GM19328 (cell line): ENCODE data around the gene U2AF1L4.
"Not testable (repeated sequence)": the region's sequence is repeated elsewhere in the genome, so short reads cannot be mapped to it uniquely, and the experiment has no call there.

ENCODE experiments used
- ATAC-seq: cut with Tn5 transposase; IDR thresholded peaks from one replicate; pipeline ENCODE4 v1.9.1; 2021; ENCODE audit warnings: mild to moderate bottlenecking, moderate library complexity; ENCODE audit not compliant: unreplicated experiment

U2AF1L4 gene

GRCh38 chr19:35781650-35782049 is 36.4 kb upstream of the U2AF1L4 start:
- ATAC-seq, result no peak

- no peak for ATAC-seq
These were observed 35.5 kb upstream of the U2AF1L4 start for GRCh38 chr19:35780717-35781116.

GRCh38 chr19:35780058-35780457 is 34.8 kb upstream of the U2AF1L4 start:
- no peak for ATAC-seq

- ATAC-seq, result no peak
These were observed 33.8 kb upstream of the U2AF1L4 start for GRCh38 chr19:35779033-35779432.

DNA sequence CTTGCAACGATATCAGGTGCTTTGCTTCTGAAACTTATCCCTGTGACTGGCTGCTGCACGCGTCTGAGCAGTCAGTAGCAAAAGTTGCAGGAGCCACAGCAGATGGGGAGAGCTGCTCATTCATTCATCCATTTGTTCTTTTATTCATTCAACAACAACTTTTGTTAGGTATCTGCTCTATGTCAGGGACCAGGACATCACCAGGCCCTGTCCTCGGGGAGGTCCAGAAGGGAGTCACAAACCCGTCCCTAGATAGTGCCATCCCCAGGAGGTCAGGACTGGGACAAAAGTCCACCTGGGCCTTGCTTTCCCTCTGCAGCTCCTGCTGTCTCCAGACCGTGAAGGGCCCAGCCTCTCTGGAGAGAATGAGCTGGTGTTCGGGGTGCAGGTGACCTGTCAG is 32.7 kb upstream of the U2AF1L4 start:
- no peak for ATAC-seq

- ATAC-seq, result no peak
These were observed 32.0 kb upstream of the U2AF1L4 start for GRCh38 chr19:35777086-35777841.

DNA sequence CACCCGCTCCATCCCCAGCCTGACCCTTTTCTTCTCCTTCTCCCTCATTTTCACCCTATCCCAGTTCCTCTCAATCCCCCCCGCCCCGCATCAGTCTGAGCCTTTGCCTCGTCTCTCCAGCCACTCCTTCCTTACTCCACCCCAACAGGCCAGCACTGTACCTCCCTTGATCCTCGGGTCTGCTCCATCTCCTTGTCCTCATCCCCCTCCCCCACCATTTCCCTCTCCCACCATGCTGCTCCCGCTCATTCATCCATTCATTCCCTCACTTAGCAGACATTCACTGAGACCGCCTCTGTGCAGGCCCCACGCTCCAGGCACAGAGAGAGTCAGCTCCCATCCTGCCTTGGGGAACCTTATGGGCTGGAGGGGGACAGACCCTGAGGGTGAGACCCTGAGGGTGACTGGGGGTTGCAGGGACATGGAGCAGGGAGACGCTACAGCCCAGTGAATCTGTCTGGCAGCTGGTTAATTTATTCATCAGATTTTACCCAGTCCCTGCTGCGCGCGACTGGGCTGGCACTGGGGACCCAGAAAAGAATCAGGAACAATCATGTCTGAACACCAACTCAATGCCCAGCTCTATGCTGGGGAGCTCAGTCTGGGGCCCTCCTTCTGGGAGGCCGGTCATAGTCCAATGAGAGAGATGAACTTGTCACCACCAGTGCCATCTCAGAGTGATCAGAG is 31.0 kb upstream of the U2AF1L4 start:
- ATAC-seq, result no peak

DNA sequence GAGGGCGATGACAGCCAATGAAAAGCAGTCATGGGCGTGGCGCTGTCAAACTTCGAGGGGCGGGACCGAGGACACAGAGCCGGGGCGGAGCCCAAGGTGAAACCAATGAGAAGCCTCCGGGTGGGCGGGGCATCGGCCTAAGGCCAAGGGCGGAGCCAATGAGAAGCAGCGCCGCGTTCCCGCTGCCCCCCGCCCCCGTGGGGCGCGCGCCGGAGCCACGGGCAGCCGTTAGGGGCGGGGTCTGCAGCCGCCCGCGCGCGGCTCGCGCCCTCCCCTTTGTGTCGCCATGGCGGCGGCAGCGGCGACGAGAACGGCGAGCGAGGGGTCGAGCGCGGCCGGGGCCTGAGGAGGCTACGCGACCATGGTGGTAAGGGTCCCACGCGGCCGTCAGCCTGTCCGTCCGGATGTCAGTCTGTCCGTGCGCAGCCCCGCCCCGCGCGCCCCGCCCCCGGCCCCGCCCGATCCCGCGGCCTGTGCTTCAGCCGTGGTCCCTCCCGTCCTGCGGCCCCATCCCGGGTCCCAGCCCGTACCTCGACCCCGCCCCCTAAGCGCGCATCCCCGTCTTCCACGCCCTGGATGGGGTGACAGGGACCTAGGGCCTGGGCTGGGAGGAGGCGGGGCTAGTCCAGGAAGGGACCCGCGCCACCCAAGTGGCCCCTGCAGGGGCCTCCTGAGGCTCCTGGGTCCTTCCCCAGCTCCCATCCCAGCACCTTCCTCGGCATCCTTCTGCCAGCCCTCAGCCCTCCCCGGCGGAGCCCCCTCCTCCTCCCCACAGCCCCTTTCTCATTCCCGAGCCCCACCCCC is 30.3 kb upstream of the U2AF1L4 start, which contains the start of gene ARHGAP33:
Gene ARHGAP33, plus strand, starts transcription at position 267 of the 804 bp plus-strand sequence. Its CDS starts 95 bp downstream, at position 362.
- peak; percentile 90 for ATAC-seq

GRCh38 chr19:35775046-35775297 is 29.8 kb upstream of the U2AF1L4 start:
- ATAC-seq, result no peak

DNA sequence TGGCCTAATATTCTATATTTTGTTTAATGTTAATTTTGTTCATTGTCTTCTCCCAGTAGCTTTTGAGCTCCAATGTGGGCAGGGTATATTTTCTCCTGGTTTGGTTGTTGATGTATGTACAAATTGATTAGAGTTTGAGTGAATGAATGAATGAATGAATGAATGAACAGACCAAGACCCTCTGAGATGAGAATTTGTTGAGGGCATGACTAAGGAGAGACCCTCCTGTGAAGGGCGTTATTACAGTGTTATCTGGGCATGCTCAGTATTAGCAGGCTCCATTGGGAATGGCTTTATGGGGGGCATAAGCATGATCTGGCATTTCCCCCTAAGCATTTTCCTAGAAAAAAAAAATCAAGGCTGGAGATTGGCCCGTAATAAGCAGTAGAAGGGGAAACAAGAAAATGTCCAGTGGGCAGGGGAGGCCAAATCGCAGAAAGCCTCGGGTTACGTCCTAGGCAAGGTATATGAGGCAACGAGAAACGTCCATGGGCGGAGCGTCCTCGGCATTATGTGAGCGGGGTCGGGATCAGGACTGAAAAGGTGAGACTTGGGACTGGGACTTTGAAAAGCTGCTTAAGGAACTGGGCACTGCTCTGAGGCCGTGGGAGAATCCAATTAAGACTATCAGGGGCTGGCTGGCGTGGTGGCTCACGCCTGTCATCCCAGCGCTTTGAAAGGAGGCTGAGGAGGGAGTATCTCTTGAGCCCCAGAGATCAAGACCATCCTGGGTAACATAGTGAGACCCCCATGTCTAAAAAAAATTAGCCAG is 29.2 kb upstream of the U2AF1L4 start:
- ATAC-seq, result no peak

GRCh38 chr19:35773020-35773806 is 28.0 kb upstream of the U2AF1L4 start:
- ATAC-seq, result no peak

DNA sequence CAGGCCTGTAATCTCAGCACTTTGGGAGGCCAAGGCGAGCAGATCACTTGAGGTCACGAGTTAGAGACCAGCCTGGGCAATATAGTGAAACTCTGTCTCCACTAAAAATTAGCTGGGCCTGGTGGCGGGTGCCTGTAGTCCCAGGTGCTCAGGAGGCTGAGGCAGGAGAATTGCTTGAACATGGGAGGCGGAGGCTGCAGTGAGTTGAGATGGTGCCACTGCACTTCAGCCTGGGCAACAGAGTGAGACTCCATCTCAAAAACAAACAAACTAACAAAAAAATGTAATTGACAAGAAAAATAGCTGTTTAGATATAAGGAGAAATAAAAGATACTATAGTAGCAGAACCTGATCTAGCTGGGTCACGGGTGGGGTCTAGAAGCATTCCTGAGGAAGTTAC is 27.1 kb upstream of the U2AF1L4 start:
- ATAC-seq, result not testable (repeated sequence)

GRCh38 chr19:35768082-35768421 is 22.8 kb upstream of the U2AF1L4 start:
- ATAC-seq, result no peak

DNA sequence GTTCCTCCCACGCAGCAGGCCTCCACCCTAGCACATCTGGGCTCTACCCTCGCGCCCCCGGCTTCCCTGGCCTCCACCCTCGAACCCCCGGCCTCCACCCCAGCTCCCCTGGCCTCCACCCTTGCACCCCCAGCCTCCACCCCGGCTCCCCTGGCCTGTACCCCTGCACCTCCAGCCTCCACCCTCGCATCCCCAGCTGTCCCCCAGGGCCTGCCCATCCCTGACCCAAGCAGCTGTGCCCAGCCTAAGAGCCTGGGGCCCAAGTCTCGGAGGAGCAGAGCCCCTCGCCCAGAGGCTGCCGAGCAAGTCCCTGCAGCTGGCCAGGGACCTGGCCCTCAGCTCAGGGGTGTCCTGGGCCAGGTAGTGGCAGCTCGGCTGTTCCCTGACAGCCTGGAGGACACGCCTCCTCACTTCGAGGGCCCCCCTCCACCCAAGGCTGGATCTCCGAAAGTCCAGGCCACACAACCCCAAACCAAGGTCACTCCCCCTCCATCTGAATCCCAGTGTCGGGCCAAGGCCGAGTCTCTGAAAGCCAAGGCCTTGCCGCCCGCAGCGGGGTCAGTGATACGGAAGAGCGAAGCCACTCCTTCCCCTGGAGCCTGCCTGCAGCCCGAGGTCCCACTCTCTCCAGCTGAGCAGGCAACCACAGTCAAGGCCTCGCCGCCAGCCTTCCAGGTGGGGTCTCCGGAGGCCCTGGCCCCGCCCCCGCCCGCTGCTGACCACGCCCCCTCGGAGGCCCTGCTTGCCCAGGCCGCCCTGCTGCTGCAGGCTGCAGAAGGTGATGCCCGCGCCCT is 22.3 kb upstream of the U2AF1L4 start:
- no peak for ATAC-seq

DNA sequence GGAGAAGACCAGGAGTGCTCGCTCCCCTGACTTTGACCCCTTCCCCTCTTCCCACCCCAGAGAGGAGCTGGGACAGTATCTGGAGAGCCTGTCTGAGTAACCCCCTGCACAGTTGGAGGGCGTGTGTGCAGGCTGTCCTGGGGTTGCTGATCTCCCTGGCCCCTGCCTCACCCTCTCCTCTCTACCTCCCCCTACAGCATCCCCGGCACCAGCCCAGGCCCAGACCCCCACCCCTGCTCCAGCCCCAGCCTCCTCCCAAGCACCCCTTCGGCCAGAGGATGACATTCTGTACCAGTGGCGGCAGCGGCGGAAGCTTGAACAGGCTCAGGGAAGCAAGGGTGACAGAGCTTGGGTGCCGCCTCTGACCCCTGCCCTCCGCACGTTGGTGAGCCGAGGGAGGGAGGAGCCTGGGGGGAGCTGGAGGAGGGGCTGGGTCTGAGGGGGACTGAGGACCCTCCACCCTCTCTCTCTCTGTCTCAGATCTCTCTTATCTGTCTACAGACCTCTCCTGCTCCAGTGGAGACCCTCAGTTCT is 21.4 kb upstream of the U2AF1L4 start:
- no peak for ATAC-seq

DNA sequence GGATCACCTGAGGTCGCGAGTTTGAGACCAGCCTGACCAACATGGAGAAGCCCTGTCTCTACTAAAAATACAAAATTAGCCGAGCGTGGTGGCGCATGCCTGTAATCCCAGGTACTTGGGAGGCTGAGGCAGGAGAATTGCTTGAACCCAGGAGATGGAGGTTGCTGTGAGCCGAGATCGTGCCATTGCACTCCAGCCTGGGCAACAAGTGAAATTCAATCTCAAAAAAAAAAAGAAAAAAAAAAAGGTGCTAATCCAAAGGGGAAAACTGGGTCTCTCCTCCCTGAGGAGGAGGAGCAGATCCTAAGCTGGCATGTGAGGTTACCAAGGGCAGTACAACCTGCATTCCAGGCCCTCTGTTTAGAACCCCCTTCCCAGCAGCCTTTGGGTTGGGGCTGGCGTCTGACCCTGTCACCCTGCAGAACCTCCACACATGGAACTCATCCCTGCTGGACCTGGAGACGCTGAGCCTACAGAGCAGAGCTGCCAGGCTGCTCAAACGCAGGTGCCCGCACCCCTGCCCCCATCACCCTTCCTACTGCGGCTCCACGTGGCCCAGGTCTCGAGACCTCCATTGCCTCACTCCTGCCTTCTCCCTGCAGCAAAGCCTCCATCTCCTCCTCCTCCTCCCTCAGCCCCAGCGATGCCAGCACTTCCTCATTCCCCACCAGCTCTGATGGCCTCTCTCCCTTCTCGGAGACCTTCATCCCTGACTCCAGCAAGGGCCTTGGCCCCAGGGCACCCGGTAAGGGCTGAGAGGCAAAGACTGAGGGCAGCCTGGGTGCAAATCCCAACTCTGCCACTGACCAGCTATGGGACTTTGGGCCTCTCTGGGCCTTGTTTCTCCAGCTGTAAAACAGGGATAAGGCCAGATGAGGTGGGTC is 19.5 kb upstream of the U2AF1L4 start:
- ATAC-seq, result no peak

DNA sequence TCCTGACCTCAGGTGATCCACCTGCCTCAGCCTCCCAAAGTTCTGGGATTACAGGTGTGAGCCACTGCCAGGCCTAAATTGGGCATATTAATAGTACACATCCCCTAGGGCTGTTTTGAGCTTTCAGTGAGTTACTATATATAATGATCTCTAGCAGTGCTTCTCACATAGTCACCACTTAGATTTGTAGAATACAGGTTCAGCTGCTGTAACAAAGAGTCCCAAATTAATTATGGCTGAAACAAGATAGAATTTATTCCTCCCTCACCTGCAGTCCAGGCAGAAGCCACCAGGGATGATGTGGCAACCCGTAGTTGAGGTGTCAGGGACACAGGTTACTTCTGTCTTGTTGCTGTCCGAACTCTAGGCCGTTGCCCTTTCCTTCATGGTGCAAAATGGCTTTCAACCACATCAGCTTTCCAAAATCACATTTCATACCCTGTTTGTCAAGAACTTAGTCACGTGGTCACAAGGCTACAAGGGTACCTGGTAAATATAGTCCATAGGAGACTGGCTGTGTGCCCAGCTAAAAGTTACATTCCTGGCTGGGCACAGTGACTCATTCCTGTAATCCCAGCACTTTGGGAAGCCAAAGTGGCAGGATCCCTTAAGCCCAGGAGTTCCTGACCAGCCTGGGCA is 15.6 kb upstream of the U2AF1L4 start:
- ATAC-seq, result no peak

GRCh38 chr19:35759697-35760096 is 14.5 kb upstream of the U2AF1L4 start:
- ATAC-seq, result no peak
